HepG2 (cell line): ENCODE data around the gene CFAP97. TPM values are rescaled to one million over a fixed set of nuclear protein-coding genes. Genes with fewer than 3 reads are reported as not detected.
A peak's percentile ranks its signal among the peaks of the same experiment; 100 is the strongest.

Experiments used
- ATAC-seq: fragments of 200-7000 bp; cut with Tn5 transposase; 3 replicates; pipeline ENCODE4 v1.9.1; 2020; ENCODE audit warnings: mild to moderate bottlenecking, moderate library complexity
- BruUV-seq: library from RNA; stranded (reverse); fragments of 400-500 nt; replicated peaks from 2 replicates; lab custom pipeline; 2021; lab: Mats Ljungman, UMichigan
- CTCF ChIA-PET: fragments of 300-600 bp; formaldehyde crosslinking; extraction: SDS; loops from one replicate; lab custom pipeline; 2021; ENCODE audit warnings: low total read pairs, inconsistent platforms, low intra/inter-chr PET ratio; lab: Yijun Ruan, JAX
- POLR2A ChIA-PET: fragments of 350-600 bp; sonication (Branson Sonifier 250); formaldehyde crosslinking; loops from one replicate; lab custom pipeline; 2020; ENCODE audit warnings: antibody characterized with exemption, inconsistent platforms; lab: Yijun Ruan, JAX
- DNase-seq: peaks from one replicate; pipeline ENCODE4 v3.0.0-alpha.2; 2015; ENCODE audit warnings: low spot score
- FAIRE-seq: peaks from 3 replicates; lab custom pipeline; 2011; peaks lifted over from hg19 to GRCh38; lab: Jason Lieb, UNC
- H2AFZ ChIP-seq: one replicate; pipeline ENCODE4 v1.6.1; 2011; ENCODE audit warnings: low read length, inconsistent platforms
- H3K27ac ChIP-seq: fragments of 300-600 bp; 3 replicates; pipeline ENCODE4 v1.8.0; 2011; ENCODE audit warnings: mixed run types, mild to moderate bottlenecking, mixed read lengths, low read length, inconsistent platforms; ENCODE audit not compliant: insufficient read depth; ENCODE audit errors: extremely low read length
- H3K27me3 ChIP-seq, 2 experiments: fragments of 200-600 bp in 1 of 2; 2 replicates in 1 of 2; 3 replicates in 1 of 2; pipeline versions ENCODE4 v1.6.0 to v1.8.0; 2011; ENCODE audit warnings: low read length in 2 of 2, mild to moderate bottlenecking in 2 of 2, moderate library complexity in 2 of 2, inconsistent platforms in 1 of 2; ENCODE audit not compliant: insufficient read depth in 2 of 2, control insufficient read depth in 1 of 2
- H3K36me3 ChIP-seq, 2 experiments: fragments of 200-600 bp in 1 of 2; replicated peaks in 1 of 2; 2 replicates in 1 of 2; 3 replicates in 1 of 2; pipeline versions ENCODE4 v1.5.1 to v1.8.0; 2011; ENCODE audit warnings: low read length in 2 of 2, inconsistent platforms in 1 of 2; ENCODE audit not compliant: insufficient read depth in 2 of 2, control insufficient read depth in 1 of 2
- H3K4me1 ChIP-seq: 2 replicates; pipeline ENCODE4 v1.5.1; 2012; ENCODE audit warnings: low read length, inconsistent platforms; ENCODE audit not compliant: insufficient read depth
- H3K4me2 ChIP-seq: 2 replicates; pipeline ENCODE4 v1.6.0; 2011; ENCODE audit warnings: low read depth, low read length, inconsistent platforms
- H3K4me3 ChIP-seq, 3 experiments: fragments of 200-600 bp in 1 of 3; sonication (generic), shearing (Covaris generic) in 1 of 3; replicated peaks in 1 of 3; 2 replicates each; pipeline ENCODE4 v1.5.1; 2011 to 2016; ENCODE audit warnings: low read length in 3 of 3, inconsistent platforms in 2 of 3, low read depth in 2 of 3, mild to moderate bottlenecking in 2 of 3, control low read depth in 1 of 3, mixed read lengths in 1 of 3; ENCODE audit not compliant: insufficient read depth in 1 of 3
- H3K79me2 ChIP-seq: one replicate; pipeline ENCODE4 v1.6.1; 2011; ENCODE audit warnings: low read length, inconsistent platforms; ENCODE audit not compliant: insufficient read depth
- H3K9ac ChIP-seq: 2 replicates; pipeline ENCODE4 v1.6.0; 2011; ENCODE audit warnings: mild to moderate bottlenecking, low read depth, low read length, inconsistent platforms; ENCODE audit not compliant: insufficient read depth
- H3K9me3 ChIP-seq: 2 replicates; pipeline ENCODE4 v1.5.1; 2012; ENCODE audit warnings: mild to moderate bottlenecking, low read length
- H4K20me1 ChIP-seq: 2 replicates; pipeline ENCODE4 v1.6.0; 2011; ENCODE audit warnings: inconsistent platforms, mild to moderate bottlenecking, low read length, moderate library complexity; ENCODE audit not compliant: insufficient read depth
- KDM5B ChIP-seq: sonication (generic); formaldehyde crosslinking; IDR thresholded peaks from 2 replicates; pipeline ENCODE4 v1.4.0; 2020; ENCODE audit warnings: missing genetic modification reagents, mild to moderate bottlenecking, borderline replicate concordance
- MBNL3 ChIP-seq: fragments of 250-450 bp; sonication (Bioruptor Pico); conservative IDR thresholded peaks from 2 replicates; pipeline ENCODE4 v1.8.0; 2022; ENCODE audit warnings: mild to moderate bottlenecking, inconsistent platforms
- NR2C2 ChIP-seq: sonication (generic); formaldehyde crosslinking; IDR thresholded peaks from 2 replicates; pipeline ENCODE4 v1.4.0; 2020; ENCODE audit warnings: missing genetic modification reagents, mild to moderate bottlenecking, moderate library complexity, borderline replicate concordance
- SALL1 ChIP-seq: sonication (generic); formaldehyde crosslinking; IDR thresholded peaks from 2 replicates; pipeline ENCODE4 v1.8.0; 2022; ENCODE audit warnings: mild to moderate bottlenecking, missing genetic modification reagents
- TGIF2 ChIP-seq: IDR thresholded peaks from 2 replicates; pipeline ENCODE4 v1.6.1; 2016; ENCODE audit warnings: control low read depth, missing compliant biosample characterization
- XBP1 ChIP-seq: sonication (generic); formaldehyde crosslinking; IDR thresholded peaks from 2 replicates; pipeline ENCODE4 v1.5.0; 2020; ENCODE audit warnings: missing genetic modification reagents
- ZMYM4 ChIP-seq: sonication (generic); formaldehyde crosslinking; IDR thresholded peaks from 2 replicates; pipeline ENCODE4 v1.8.1; 2023; ENCODE audit warnings: mild to moderate bottlenecking, missing genetic modification reagents
- ZNF326 ChIP-seq: sonication (generic); formaldehyde crosslinking; IDR thresholded peaks from 2 replicates; pipeline ENCODE4 v1.4.0; 2020; ENCODE audit warnings: missing genetic modification reagents, borderline replicate concordance
- WGBS: methylation state at CpG from one replicate; pipeline ENCODE4 v1.1.6; 2017; ENCODE audit warnings: low lambda C conversion rate; 5-methylcytosine and 5-hydroxymethylcytosine counted together
- in situ Hi-C: cut with HindIII; loops from 2 replicates; pipeline ENCODE4 v1.10.0; 2017; ENCODE audit warnings: low pct_unique_long_range_greater_than_20kb; ENCODE audit not compliant: extremely low pct_ligation_motif_present
- intact Hi-C: fragments of 100-400 bp; cut with micrococcal nuclease; formaldehyde crosslinking; loops from one replicate; pipeline ENCODE4 v1.10.0; 2022; ENCODE audit not compliant: unreplicated experiment
- polyA plus RNA-seq, 8 experiments: library from polyadenylated mRNA; depleted of rRNA in 3 of 8; stranded (reverse) in 7 of 8; unstranded in 1 of 8; fragments of >200 nt; fragmentation: Illumina TruSeq in 4 of 8; extraction: Trizol in 4 of 8; gene quantifications; 2 replicates each; pipeline versions ENCODE4 v1.2.1 to v1.2.3, GENCODE V29; 2011 to 2016; ENCODE audit warnings: low read depth in 4 of 8, missing spikeins in 1 of 8, mixed read lengths in 1 of 8; ENCODE audit not compliant: insufficient read depth in 1 of 8
- total RNA-seq, 5 experiments: library from RNA; depleted of rRNA; stranded (reverse); fragments of >200 nt; fragmentation: Illumina TruSeq; extraction: Trizol; gene quantifications; 2 replicates each; pipeline ENCODE4 v1.2.3, GENCODE V29; 2016; ENCODE audit warnings: low read depth in 1 of 5
- TF ChIP-seq, protein P1 (sequence below): sonication (generic); formaldehyde crosslinking; IDR thresholded peaks from 2 replicates; pipeline ENCODE4 v1.4.0; 2020; ENCODE audit warnings: missing genetic modification reagents, borderline replicate concordance
- TF ChIP-seq, protein P2 (sequence below): sonication (generic); formaldehyde crosslinking; IDR thresholded peaks from 2 replicates; pipeline ENCODE4 v1.4.0; 2020; ENCODE audit warnings: low read depth, mild to moderate bottlenecking, missing genetic modification reagents

Gene CFAP97
- total and polyA plus RNA-seq, 2 of the 13 experiments (the other 11 are each of a cell fraction or from before 2014, with no cell fraction given) = 32.1 to 44.4 TPM

DNA sequence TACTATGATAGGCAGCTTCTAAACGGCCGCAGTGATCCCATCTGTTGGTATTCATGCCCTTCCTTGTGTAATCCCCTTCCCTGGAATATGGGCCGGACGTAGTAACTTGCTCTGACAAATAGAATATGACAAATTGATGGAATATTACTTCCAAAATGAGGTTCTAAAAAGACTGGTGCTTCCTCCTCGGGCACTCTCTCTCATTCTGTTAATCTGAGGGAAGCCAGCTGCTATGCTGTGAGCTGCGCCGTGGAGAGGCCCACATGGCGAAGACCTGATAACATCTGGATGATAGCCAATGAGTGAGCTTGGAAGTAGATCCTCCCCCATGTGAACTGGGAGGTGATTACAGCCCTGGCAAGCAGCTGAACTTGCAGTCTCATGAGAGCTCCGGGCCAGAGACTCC lies 88.0 kb downstream of the CFAP97 start (continued):
- TF ChIP-seq NR2C2 (0 out of 2 replicates have a peak, but pooled peaks have one; percentile 34), ZNF326 (CRISPR knock-in tag) (no peak), MBNL3 (CRISPR knock-in tag) (no peak), KDM5B (no peak), TGIF2 (CRISPR knock-in tag) (no peak), SALL1 (CRISPR knock-in tag) (peak; percentile 30; the same call in 1 of the 2 replicates), XBP1 (no peak), ZMYM4 (CRISPR knock-in tag) (peak; percentile 51)
- TF ChIP-seq, protein P1, sequence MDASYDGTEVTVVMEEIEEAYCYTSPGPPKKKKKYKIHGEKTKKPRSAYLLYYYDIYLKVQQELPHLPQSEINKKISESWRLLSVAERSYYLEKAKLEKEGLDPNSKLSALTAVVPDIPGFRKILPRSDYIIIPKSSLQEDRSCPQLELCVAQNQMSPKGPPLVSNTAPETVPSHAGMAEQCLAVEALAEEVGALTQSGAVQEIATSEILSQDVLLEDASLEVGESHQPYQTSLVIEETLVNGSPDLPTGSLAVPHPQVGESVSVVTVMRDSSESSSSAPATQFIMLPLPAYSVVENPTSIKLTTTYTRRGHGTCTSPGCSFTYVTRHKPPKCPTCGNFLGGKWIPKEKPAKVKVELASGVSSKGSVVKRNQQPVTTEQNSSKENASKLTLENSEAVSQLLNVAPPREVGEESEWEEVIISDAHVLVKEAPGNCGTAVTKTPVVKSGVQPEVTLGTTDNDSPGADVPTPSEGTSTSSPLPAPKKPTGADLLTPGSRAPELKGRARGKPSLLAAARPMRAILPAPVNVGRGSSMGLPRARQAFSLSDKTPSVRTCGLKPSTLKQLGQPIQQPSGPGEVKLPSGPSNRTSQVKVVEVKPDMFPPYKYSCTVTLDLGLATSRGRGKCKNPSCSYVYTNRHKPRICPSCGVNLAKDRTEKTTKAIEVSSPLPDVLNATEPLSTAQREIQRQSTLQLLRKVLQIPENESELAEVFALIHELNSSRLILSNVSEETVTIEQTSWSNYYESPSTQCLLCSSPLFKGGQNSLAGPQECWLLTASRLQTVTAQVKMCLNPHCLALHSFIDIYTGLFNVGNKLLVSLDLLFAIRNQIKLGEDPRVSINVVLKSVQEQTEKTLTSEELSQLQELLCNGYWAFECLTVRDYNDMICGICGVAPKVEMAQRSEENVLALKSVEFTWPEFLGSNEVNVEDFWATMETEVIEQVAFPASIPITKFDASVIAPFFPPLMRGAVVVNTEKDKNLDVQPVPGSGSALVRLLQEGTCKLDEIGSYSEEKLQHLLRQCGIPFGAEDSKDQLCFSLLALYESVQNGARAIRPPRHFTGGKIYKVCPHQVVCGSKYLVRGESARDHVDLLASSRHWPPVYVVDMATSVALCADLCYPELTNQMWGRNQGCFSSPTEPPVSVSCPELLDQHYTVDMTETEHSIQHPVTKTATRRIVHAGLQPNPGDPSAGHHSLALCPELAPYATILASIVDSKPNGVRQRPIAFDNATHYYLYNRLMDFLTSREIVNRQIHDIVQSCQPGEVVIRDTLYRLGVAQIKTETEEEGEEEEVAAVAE = 0 out of 2 replicates have a peak, but pooled peaks have one; percentile 32

DNA sequence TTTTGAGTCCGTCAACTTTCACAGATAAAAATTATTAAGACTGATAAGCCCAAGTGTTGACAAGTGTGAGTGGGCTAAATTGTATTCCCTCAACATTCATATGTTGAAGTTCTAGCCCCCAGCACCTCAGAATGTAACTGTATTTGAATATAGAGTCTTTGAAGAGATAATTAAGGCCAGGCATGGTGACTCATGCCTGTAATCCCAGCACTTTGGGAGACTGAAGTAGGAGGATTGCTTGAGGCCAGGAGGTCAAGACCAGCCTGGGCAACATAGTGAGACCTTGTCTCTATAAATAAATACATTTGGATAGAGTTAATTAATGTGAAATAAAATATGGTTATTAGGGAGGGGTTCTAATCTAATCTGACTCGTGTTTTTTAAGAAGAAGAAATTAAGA lies 90.5 kb downstream of the CFAP97 start:
- in situ Hi-C loops (no loop called here), intact Hi-C loops (no loop called here)
- Histone ChIP-seq H3K36me3 (no peaks in the 10 kb centered on the region), H4K20me1 (no peaks in the 10 kb centered on the region), H3K9me3 (no peaks in the 10 kb centered on the region), H3K4me2 (no peak overlapping the region), H3K4me3 (no peak overlapping the region), H3K4me1 (peaks cover 19% of the 10 kb centered on the region), H2AFZ (no peak overlapping the region), H3K9ac (no peak overlapping the region), H3K27me3 (no peaks in the 10 kb centered on the region), H3K27ac (no peak overlapping the region), H3K79me2 (no peaks in the 10 kb centered on the region)
- CTCF ChIA-PET = no interaction called here
- DNase-seq (no peak), FAIRE-seq (no peak), ATAC-seq (no peak)
- POLR2A ChIA-PET = no interaction called here
- TF ChIP-seq, protein P2, sequence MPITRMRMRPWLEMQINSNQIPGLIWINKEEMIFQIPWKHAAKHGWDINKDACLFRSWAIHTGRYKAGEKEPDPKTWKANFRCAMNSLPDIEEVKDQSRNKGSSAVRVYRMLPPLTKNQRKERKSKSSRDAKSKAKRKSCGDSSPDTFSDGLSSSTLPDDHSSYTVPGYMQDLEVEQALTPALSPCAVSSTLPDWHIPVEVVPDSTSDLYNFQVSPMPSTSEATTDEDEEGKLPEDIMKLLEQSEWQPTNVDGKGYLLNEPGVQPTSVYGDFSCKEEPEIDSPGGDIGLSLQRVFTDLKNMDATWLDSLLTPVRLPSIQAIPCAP (CRISPR knock-in tag) = no peak
- 21% methylated on average over 2 of the region's 2 CpGs for WGBS
- no TSS peak for BruUV-seq
